LNCaP clone FGC (cell line): ENCODE data around the gene CNPY1.

ENCODE experiments used
- DNase-seq: peaks from one replicate; pipeline ENCODE4 v3.0.0-alpha.2; 2011; ENCODE audit warnings: low read depth
- H3K4me3 ChIP-seq: 2 replicates; pipeline ENCODE4 v1.5.1; 2011; ENCODE audit warnings: mild to moderate bottlenecking, low read depth, low read length, control low read depth
- CTCF ChIP-seq: IDR thresholded peaks from 2 replicates; pipeline ENCODE4 v1.5.1; 2012; ENCODE audit warnings: mild to moderate bottlenecking; ENCODE audit not compliant: control insufficient read depth, insufficient read depth; ENCODE audit errors: extremely low read depth

CNPY1 gene

GRCh38 chr7:155560196-155560885 lies 14.0 kb upstream of the CNPY1 start:
- no peak for DNase-seq
- H3K4me3 ChIP-seq: no peak overlapping the region
- TF ChIP-seq CTCF: no peak

DNA sequence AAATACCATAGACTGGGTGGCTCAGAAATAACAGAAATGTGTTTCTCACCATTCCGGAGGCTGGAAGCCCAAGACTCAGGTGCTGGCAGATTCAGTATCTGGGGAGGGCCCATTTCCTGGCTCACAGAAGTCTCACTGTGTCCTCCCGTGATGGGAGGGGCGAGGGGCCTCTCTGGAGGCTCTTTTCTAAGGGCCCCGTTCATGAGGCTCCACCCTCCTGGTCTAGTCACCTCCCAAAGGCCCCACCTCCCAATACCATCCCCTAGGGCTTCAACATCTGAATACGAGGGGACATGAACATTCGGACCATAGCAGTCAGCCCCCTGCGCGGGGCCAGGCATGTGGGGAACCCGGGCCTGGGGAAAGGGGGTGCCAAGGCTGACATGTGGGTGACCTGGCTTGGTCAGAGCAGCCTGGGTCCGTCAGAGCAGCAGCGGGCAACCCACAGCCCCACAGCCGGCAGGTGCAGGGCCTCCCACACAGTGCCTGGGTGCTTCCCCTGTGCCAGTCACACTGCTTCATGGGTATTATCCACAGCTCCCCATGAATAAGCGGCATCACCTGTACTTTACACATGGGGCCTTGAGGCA lies 13.3 kb upstream of the CNPY1 start:
- H3K4me3 ChIP-seq: no peak overlapping the region
- no peak for TF ChIP-seq CTCF
- DNase-seq: no peak

GRCh38 chr7:155558961-155559360 lies 12.6 kb upstream of the CNPY1 start:
- TF ChIP-seq CTCF: no peak
- no peak overlapping the region for H3K4me3 ChIP-seq
- no peak for DNase-seq

DNA sequence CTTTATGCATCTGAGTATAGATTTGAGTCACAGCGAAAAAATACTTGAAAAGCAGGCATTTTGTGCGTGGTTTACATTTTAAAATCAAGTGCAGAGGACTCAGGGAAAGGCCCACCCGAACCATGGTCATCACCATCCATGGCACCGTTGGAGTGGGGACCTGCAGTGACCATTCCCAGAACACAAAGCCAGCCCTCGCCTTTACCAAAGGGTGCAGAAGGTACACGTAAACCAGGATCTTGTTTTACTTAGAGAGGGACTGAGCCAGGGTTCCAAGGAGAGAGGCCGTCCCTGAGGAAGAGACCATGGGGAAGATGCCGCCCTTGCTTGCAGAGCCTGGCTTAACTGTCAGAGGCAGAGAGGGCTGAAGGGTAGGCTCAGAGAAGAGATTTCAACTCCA lies 12.0 kb upstream of the CNPY1 start:
- no peak for DNase-seq
- no peak overlapping the region for H3K4me3 ChIP-seq
- TF ChIP-seq CTCF: no peak

- no peak for DNase-seq
- no peak for TF ChIP-seq CTCF
- H3K4me3 ChIP-seq: no peak overlapping the region
These were observed 11.4 kb upstream of the CNPY1 start for GRCh38 chr7:155557778-155558177.

- TF ChIP-seq CTCF: no peak
- H3K4me3 ChIP-seq: no peak overlapping the region
- no peak for DNase-seq
These were observed 10.4 kb upstream of the CNPY1 start for GRCh38 chr7:155556763-155557162.

- no peak overlapping the region for H3K4me3 ChIP-seq
- no peak for DNase-seq
- TF ChIP-seq CTCF: no peak
These were observed 8.8 kb upstream of the CNPY1 start for GRCh38 chr7:155555116-155555695.
